ENCODE data around the gene NT5C2.
A peak's percentile ranks its signal among the peaks of the same experiment; 100 is the strongest.
"Not testable (repeated sequence)": the region's sequence is repeated elsewhere in the genome, so short reads cannot be mapped to it uniquely, and the experiment has no call there.

NT5C2 gene

DNA sequence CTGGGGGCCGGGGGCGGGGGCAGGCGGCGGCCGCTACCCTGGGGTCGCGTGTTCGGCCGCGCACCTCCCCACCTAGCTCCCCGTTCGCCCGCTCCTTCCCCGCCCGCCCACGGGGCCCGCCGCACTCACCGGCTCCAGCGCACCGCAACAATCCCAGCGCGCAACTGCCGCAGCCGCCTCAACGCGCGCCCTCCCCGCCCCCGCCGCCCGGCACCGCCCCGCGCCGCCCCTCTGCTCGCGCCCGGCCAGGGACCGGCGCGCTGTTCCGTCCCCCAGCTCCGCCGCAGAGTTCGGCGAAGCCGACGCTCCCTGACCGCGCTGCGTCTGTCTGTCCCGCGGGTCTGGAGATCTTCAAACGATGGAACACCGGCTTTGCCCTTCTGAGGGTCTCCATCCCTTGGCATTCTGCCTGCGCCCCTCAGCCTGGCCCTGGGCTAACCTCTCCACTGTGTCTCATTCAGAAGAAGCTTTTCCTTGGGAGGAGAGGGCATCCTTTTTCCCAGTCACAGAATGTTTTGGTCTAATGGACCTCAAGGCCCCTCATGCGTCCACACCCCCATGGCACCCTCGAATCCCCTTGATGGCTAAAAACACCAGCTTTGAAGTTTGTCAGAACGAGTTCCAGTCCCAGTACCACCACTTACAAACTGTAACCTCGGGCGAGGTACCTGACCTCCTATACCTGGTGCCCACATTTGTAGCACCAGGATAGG lies at the start of gene NT5C2:
TSS of gene NT5C2 (minus strand) at position 166 of the 713 bp plus-strand sequence. CDS start 18,314 bp downstream, outside the sequence.
- DNase-seq = peak; percentile 31

- DNase-seq = peak; percentile 31
Observed at GRCh38 chr10:103241262-103242011, 48.4 kb upstream of the NT5C2 start.

GRCh38 chr10:103238506-103239252 lies 45.6 kb upstream of the NT5C2 start:
- DNase-seq = no peak

DNA sequence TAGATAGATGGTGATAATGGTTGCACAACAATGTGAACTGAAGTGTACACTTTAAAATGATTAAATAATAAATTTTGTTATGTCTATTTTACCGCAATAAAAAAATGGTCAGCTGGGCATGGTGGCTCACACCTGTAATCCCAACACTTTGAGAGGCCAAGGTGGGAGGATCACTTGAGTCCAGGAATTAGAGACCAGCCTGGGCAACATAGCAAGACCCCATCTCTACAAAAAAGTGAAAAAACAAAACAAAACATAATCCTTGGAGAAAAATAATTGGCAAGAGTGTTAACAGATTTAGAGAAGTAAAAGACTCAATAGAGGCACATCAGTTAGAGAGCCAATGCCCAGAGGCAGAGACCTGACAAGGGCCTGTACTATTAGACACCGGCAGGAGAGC lies 42.7 kb upstream of the NT5C2 start:
- DNase-seq = no peak

DNA sequence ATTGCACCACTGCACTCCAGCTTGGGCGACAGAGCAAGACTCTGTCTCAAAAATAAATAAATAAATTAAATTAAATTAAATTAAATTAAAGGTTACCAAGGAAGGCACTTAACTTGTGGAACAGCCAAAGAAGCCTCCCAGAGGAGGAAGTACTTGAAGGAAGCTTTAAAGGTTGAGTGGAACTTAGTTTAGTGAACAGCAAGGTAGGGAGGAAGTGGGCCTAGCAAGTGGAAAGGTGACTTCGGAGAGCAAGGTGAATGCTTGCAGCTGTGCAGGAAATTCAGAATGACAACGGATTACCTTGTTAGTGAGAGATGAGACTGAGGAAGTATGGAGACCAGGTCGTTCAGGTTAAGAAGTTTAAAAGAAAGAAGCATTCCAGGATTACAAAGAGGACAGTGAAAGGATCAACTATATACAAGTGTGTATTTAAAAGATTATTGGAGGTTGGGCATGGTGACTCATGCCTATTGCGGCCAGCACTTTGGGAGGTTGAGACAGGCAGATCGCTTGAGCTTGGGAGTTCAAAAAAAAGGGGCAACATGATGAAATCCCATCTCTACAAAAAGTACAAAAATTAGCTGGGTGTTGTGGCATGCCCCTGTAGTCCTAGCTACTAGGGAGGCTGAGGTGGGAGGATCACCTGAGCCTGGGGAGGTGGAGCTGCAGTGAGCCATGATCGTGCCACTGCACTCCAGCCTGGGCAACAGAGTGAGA lies 39.9 kb upstream of the NT5C2 start:
- DNase-seq = no peak

DNA sequence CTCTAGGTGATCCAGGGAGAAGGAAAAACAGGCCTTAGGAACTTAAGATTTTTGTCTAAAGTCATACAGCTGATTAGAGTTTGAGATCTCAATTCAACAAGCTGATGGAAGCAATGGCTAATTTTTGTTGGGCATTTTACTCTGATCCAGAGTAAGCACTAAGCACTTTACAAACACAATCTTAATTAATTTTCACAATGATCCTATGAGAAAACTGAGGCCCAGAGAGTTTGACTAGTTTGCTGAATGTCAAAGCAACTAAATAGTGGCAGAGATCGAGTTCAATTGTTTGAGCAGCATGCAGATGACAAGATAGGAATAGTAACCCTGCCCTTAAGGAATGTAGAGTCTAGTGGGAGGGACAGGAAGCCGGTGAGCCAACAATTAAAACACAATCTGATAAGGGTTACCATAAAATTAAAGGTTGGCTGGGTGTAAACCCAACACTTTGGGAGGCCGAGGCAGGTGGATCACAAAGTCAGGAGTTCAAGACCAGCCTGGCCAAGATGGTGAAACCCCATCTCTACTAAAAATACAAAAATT lies 39.1 kb upstream of the NT5C2 start:
- DNase-seq = no peak

DNA sequence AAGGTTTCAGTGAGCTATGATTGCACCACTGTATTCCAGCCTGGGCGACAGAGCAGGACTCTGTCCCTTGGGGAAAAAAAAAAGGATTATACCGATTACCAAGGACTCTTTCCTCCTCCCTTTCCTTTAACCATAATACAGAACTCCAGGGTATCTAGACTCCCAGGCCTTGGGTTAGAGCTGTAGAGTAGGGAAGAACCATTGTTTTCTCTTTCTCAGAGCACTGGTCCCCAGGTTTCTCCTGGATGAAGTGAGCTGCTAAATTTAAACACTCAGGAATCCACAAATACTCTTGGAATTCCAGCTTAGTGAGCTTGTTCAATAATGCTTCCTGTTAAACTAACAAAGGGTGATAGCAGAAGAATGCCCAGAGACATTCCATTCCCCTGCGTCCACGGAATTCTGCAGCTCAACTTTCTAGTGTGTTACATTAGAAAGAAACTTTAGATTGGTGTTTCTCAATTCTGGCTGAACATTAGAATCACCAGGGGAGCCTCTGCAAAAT lies 38.0 kb upstream of the NT5C2 start:
- no peak for DNase-seq

- no peak for DNase-seq
Observed at GRCh38 chr10:103227416-103227815, 34.3 kb upstream of the NT5C2 start.

GRCh38 chr10:103225939-103226338 lies 32.9 kb upstream of the NT5C2 start:
- no peak for DNase-seq

DNA sequence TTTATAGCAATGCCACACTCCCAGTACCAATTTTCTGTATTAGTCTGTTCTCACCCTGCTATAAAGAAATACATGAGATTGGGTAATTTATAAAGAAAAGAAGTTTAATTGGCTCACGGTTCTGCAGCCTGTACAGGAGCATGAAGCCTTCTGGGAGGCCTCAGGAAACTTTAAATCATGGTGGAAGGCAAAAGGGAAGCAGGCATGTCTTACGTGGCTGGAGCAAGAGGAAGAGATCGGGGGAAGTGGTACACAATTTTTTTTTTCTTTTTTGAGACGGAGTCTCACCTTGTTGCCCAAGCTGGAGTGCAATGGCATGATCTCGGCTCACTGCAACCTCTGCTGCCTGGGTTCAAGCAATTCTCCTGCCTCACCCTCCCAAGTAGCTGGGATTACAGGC lies 31.6 kb upstream of the NT5C2 start:
- DNase-seq = not testable (repeated sequence)

DNA sequence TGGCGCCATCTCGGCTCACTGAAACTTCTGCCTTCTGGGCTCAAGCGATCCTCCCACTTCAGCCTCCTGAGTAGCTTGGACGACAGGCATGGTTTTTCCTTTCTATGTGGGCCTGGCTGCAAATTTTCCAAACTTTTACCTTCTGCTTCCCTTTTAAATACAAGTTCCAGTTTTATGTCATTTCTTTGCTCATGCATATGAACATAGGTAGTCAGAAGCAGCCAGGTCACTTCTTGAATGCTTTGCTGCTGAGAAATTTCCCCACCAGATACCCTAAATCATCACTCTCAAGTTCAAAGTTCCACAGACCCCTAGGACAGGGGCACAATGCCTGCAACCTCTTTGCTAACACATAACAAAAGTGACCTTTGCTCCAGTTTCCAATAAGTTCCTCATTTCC lies 31.1 kb upstream of the NT5C2 start:
- no peak for DNase-seq

DNA sequence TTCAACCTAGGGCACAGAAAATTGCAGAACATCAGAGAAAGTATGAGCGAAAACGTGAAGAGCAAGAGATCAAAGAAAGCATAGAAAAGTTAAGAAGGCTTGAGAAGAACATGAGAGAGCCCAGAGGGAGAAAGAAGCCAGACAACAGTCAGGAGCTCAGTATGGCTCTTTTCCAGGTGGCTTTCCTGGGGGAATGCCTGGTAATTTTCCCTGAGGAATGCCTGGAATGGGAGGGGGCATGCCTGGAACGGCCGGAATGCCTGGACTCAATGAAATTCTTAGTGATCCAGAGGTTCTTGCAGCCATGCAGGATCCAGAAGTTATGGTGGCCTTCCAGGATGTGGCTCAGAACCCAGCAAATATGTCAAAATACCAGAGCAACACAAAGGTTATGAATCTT lies 23.3 kb upstream of the NT5C2 start:
- not testable (repeated sequence) for DNase-seq

DNA sequence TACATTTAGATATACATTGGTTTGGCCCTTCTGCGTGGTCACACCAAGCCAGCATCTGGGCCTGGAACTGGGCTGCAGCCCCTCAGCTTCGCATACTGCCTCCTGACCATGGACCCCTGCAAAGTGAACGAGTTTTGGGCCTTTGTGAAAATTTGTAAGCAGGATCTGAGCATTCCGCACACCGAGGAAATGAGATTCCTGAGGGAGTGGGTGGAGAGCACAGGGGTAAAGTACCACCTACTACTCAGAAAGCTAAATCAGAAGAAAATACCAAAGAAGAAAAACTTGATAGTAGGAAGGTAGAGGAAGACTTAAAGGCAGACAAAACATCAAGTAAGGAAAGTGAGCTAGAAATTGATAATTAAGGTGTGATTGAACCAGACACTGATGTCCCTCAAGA lies 22.5 kb upstream of the NT5C2 start:
- no peak for DNase-seq

- DNase-seq = not testable (repeated sequence)
Observed at GRCh38 chr10:103210262-103210661, 17.2 kb upstream of the NT5C2 start.

GRCh38 chr10:103207643-103208042 lies 14.6 kb upstream of the NT5C2 start:
- DNase-seq = not testable (repeated sequence)

GRCh38 chr10:103207141-103207540 lies 14.1 kb upstream of the NT5C2 start:
- no peak for DNase-seq

DNA sequence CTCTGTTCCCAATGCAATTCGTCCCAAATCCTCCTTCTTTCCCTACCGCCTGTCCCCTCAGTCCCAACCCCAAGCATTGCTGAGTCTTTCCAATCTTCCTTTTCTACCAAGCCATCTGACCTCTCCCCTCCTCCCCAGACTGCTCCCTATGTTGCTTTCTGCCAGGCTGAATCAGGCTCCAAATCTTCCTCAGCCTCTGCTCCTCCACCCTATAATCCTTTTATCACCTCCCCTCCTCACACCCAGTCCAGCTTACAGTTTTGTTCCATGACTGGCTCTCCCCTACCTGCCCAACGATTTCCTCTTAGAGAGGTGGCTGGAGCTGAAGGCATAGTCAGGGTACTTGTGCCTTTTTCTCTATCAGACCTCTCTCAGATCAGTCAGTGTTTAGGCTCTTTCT lies 13.6 kb upstream of the NT5C2 start:
- not testable (repeated sequence) for DNase-seq

DNA sequence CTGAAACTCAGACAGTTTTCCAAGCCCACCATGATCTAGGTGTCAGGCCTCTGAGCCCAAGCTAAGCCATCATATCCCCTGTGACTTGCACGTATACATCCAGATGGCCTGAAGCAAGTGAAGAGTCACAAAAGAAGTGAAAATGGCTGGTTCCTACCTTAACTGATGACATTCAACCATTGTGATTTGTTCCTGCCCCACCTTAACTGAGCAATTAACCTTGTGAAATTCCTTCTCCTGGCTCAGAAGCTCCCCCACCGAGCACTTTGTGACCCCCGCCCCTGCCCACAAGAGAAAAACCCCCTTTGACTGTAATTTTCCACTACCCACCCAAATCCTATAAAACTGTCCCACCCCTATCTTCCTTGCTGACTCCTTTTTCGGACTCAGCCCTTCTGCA lies 12.3 kb upstream of the NT5C2 start:
- DNase-seq = not testable (repeated sequence)

DNA sequence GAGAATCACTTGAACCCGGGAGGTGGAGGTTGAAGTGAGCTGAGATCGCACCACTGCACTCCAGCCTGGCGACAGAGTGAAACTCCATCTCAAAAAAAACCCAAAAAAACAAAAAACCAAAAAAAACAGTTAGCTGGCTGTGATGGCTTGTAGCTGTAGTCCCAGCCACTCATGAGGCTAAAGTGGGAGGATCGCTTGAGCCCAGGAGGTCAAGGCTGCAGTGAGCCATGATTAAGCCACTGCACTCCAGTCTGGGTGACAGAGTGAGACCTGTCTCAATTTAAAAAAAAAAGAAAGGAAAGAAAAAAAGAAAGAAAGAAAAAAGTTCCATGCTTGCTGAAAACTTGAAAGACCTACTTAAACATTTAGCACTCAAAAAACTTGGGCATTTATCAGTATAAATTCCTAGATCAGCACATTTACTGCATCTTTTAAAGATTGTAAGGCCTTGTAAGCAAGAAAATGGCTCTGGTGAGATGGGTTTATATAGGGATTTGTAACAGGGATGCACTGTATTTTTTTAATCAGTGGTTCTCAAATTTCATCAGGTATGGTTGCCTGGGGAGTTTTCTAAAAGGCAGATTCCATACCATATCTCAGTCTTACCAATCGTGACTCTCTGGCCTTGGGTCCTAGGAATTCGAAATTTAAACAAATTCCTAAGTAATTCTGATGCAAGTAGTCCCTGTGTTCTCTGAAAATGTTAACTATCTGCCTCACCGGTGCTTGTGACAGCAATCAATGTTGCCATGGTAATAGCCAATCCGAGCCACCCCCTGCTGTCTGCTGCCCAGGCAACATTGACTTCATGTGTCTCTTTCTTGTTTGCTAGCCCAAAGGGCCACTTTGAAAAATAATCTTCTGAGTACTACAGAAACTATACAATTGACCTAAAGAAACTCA lies 11.5 kb upstream of the NT5C2 start:
- DNase-seq = peak; percentile 23

DNA sequence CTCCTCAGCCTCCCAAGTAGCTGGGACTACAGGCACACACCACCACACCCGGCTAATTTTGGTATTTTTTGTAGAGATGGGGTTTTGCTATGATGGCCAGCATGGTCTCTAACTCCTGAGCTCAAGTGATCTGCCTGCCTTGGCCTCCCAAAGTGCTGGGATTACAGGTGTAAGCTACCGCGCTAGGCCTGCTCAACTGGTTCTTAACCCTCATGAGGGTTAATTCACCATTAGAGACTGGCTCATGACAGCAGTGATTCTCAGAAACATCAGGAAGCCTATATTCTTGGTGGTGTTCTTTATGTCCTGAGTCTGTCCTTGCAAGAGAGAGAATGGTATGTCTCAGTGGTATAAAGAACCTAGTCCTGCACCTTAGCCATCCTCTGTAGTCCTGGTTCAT lies 10.4 kb upstream of the NT5C2 start:
- DNase-seq = no peak

GRCh38 chr10:103202319-103202718 lies 9.2 kb upstream of the NT5C2 start:
- no peak for DNase-seq

All from COR-L47 (cell line).